HEK293 (cell line): Measurements from ENCODE around the gene ATF5.

Experiments used
- CTCF ChIP-seq: fragments of 450-650 bp; formaldehyde crosslinking; IDR thresholded peaks from 2 replicates; pipeline ENCODE4 v1.5.1; 2016; ENCODE audit warnings: missing biosample characterization, missing genetic modification characterization
- ZFP37 ChIP-seq: fragments of 450-650 bp; formaldehyde crosslinking; IDR thresholded peaks from 2 replicates; pipeline ENCODE4 v1.5.1; 2016; ENCODE audit warnings: missing biosample characterization, missing genetic modification characterization
- ZNF10 ChIP-seq: fragments of 450-650 bp; formaldehyde crosslinking; IDR thresholded peaks from 2 replicates; pipeline ENCODE4 v1.5.1; 2017; ENCODE audit warnings: missing biosample characterization, missing genetic modification characterization
- TF ChIP-seq, protein P1 (sequence below): fragments of 450-650 bp; formaldehyde crosslinking; IDR thresholded peaks from 2 replicates; pipeline ENCODE4 v1.5.1; 2016; ENCODE audit warnings: missing biosample characterization, missing genetic modification characterization

GRCh38 chr19:49907745-49908446 is 21.1 kb upstream of the ATF5 start:
- no peak for TF ChIP-seq ZNF10 (tag by site-specific recombination)
- TF ChIP-seq ZFP37 (tag by site-specific recombination), result no peak
- no peak for TF ChIP-seq CTCF (tag by site-specific recombination)
- TF ChIP-seq, protein P1, sequence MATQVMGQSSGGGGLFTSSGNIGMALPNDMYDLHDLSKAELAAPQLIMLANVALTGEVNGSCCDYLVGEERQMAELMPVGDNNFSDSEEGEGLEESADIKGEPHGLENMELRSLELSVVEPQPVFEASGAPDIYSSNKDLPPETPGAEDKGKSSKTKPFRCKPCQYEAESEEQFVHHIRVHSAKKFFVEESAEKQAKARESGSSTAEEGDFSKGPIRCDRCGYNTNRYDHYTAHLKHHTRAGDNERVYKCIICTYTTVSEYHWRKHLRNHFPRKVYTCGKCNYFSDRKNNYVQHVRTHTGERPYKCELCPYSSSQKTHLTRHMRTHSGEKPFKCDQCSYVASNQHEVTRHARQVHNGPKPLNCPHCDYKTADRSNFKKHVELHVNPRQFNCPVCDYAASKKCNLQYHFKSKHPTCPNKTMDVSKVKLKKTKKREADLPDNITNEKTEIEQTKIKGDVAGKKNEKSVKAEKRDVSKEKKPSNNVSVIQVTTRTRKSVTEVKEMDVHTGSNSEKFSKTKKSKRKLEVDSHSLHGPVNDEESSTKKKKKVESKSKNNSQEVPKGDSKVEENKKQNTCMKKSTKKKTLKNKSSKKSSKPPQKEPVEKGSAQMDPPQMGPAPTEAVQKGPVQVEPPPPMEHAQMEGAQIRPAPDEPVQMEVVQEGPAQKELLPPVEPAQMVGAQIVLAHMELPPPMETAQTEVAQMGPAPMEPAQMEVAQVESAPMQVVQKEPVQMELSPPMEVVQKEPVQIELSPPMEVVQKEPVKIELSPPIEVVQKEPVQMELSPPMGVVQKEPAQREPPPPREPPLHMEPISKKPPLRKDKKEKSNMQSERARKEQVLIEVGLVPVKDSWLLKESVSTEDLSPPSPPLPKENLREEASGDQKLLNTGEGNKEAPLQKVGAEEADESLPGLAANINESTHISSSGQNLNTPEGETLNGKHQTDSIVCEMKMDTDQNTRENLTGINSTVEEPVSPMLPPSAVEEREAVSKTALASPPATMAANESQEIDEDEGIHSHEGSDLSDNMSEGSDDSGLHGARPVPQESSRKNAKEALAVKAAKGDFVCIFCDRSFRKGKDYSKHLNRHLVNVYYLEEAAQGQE (tag by site-specific recombination), result no peak
